SK-N-SH (cell line): ENCODE data around the gene MICAL2. TPM values are rescaled to one million over a fixed set of nuclear protein-coding genes. Genes with fewer than 3 reads are reported as not detected.

Experiments used
- CTCF ChIA-PET: fragments of 300-600, 350-600 bp; formaldehyde crosslinking; extraction: SDS; loops from one replicate; lab custom pipeline; 2021; lab: Yijun Ruan, JAX
- POLR2A ChIA-PET: fragments of 350-600 bp; sonication (Branson Sonifier 250); formaldehyde crosslinking; extraction: SDS; loops from one replicate; lab custom pipeline; 2020; ENCODE audit warnings: antibody characterized with exemption, inconsistent platforms; lab: Yijun Ruan, JAX
- DNase-seq: peaks from one replicate; pipeline ENCODE4 v3.0.0; 2012
- H2AFZ ChIP-seq: fragments of 200-600 bp; sonication (generic); 2 replicates; pipeline ENCODE4 v1.8.1; 2016; ENCODE audit warnings: antibody characterized with exemption, mild to moderate bottlenecking, low read depth
- H3F3A ChIP-seq: fragments of 200-600 bp; sonication (generic); replicated peaks from 2 replicates; pipeline ENCODE3; 2016; ENCODE audit warnings: antibody characterized with exemption, mild to moderate bottlenecking; ENCODE audit not compliant: insufficient read depth
- H3K27ac ChIP-seq, 2 experiments: fragments of 200-500 bp in 1 of 2; fragments of 200-600 bp in 1 of 2; sonication (Bioruptor generic) in 1 of 2; sonication (generic), shearing (Covaris generic) in 1 of 2; 2 replicates each; pipeline versions ENCODE4 v1.5.1 to v1.6.1; 2014 to 2016; ENCODE audit warnings: low read depth in 2 of 2, inconsistent platforms in 1 of 2, low read length in 1 of 2, mild to moderate bottlenecking in 1 of 2, mixed read lengths in 1 of 2
- H3K27me3 ChIP-seq: fragments of 200-600 bp; sonication (generic), shearing (Covaris generic); 2 replicates; pipeline ENCODE4 v1.6.1; 2016; ENCODE audit warnings: mixed run types; ENCODE audit not compliant: insufficient read depth
- H3K36me3 ChIP-seq, 2 experiments: fragments of 200-500 bp in 1 of 2; fragments of 200-600 bp in 1 of 2; sonication (Bioruptor generic) in 1 of 2; sonication (generic) in 1 of 2; replicated peaks in 1 of 2; 2 replicates each; pipeline versions ENCODE3 to v1.5.1; 2014 to 2016; ENCODE audit warnings: low read length in 1 of 2, mild to moderate bottlenecking in 1 of 2; ENCODE audit not compliant: insufficient read depth in 2 of 2, control insufficient read depth in 1 of 2
- H3K4me1 ChIP-seq, 2 experiments: fragments of 200-500 bp in 1 of 2; fragments of 200-600 bp in 1 of 2; sonication (Bioruptor generic) in 1 of 2; sonication (generic), shearing (Covaris generic) in 1 of 2; 2 replicates each; pipeline versions ENCODE4 v1.5.1 to v1.6.1; 2014 to 2016; ENCODE audit warnings: low read depth in 1 of 2, low read length in 1 of 2, mixed run types in 1 of 2; ENCODE audit not compliant: insufficient read depth in 2 of 2, control insufficient read depth in 1 of 2
- H3K4me2 ChIP-seq: fragments of 200-600 bp; sonication (generic), shearing (Covaris generic); 2 replicates; pipeline ENCODE4 v1.6.1; 2017; ENCODE audit warnings: mixed run types
- H3K4me3 ChIP-seq, 2 experiments: fragments of 200-500 bp in 1 of 2; fragments of 200-600 bp in 1 of 2; sonication (Bioruptor generic) in 1 of 2; sonication (generic), shearing (Covaris generic) in 1 of 2; 2 replicates each; pipeline versions ENCODE4 v1.5.1 to v1.8.1; 2014 to 2016; ENCODE audit warnings: low read depth in 2 of 2, inconsistent platforms in 1 of 2, low read length in 1 of 2, mild to moderate bottlenecking in 1 of 2, mixed read lengths in 1 of 2, moderate library complexity in 1 of 2
- H3K79me2 ChIP-seq: fragments of 200-600 bp; sonication (generic); 2 replicates; pipeline ENCODE4 v1.8.1; 2017; ENCODE audit warnings: mild to moderate bottlenecking; ENCODE audit not compliant: insufficient read depth
- H3K9ac ChIP-seq: fragments of 200-600 bp; sonication (generic); 2 replicates; pipeline ENCODE4 v1.6.1; 2017; ENCODE audit warnings: mixed run types
- H3K9me2 ChIP-seq: fragments of 200-600 bp; sonication (generic); 2 replicates; pipeline ENCODE4 v1.6.1; 2017; ENCODE audit warnings: mixed run types
- H3K9me3 ChIP-seq: fragments of 200-600 bp; sonication (generic); 2 replicates; pipeline ENCODE4 v1.6.1; 2017; ENCODE audit warnings: mixed run types, mild to moderate bottlenecking, moderate library complexity
- H4K20me1 ChIP-seq: fragments of 200-600 bp; sonication (generic); 2 replicates; pipeline ENCODE4 v1.6.1; 2017; ENCODE audit warnings: mild to moderate bottlenecking, mixed run types; ENCODE audit not compliant: insufficient read depth
- CHD2 ChIP-seq: fragments of 150-350 bp; IDR thresholded peaks from 2 replicates; pipeline ENCODE4 v1.6.1; 2018; ENCODE audit warnings: low read length; ENCODE audit not compliant: partially characterized antibody
- EP300 ChIP-seq, 2 experiments: IDR thresholded peaks; 2 replicates each; pipeline versions ENCODE4 v1.4.0 to v1.6.1; 2012; ENCODE audit warnings: borderline replicate concordance in 1 of 2, low read depth in 1 of 2, low read length in 1 of 2
- EZH2phosphoT487 ChIP-seq: fragments of 200-600 bp; sonication (generic); IDR thresholded peaks from 2 replicates; pipeline ENCODE4 v1.6.1; 2017; ENCODE audit warnings: low read depth, mixed run types, mild to moderate bottlenecking, antibody characterized with exemption, moderate library complexity, borderline replicate concordance
- FOSL2 ChIP-seq: IDR thresholded peaks from 2 replicates; pipeline ENCODE4 v1.4.0; 2012; ENCODE audit warnings: low read depth, mild to moderate bottlenecking, moderate library complexity, borderline replicate concordance
- FOXJ3 ChIP-seq: sonication (generic); formaldehyde crosslinking; IDR thresholded peaks from 2 replicates; pipeline ENCODE4 v1.5.1; 2020; ENCODE audit warnings: mild to moderate bottlenecking, missing genetic modification reagents
- GABPA ChIP-seq: IDR thresholded peaks from 2 replicates; pipeline ENCODE4 v1.4.0; 2012; ENCODE audit warnings: low read depth, mild to moderate bottlenecking
- GATA2 ChIP-seq: sonication (generic); formaldehyde crosslinking; IDR thresholded peaks from 2 replicates; pipeline ENCODE4 v1.5.0; 2020; ENCODE audit warnings: mild to moderate bottlenecking, missing genetic modification reagents
- IRF3 ChIP-seq: fragments of 150-350 bp; IDR thresholded peaks from 2 replicates; pipeline ENCODE4 v1.6.1; 2016; ENCODE audit warnings: mild to moderate bottlenecking, low read depth, low read length
- JUND ChIP-seq: IDR thresholded peaks from 2 replicates; pipeline ENCODE4 v1.4.0; 2012
- MAX ChIP-seq: IDR thresholded peaks from 2 replicates; pipeline ENCODE4 v1.4.0; 2012; ENCODE audit warnings: low read depth
- MEF2A ChIP-seq: IDR thresholded peaks from 2 replicates; pipeline ENCODE4 v1.4.0; 2012; ENCODE audit warnings: low read depth, borderline replicate concordance
- MXI1 ChIP-seq: IDR thresholded peaks from 2 replicates; pipeline ENCODE4 v1.6.1; 2012; ENCODE audit warnings: mild to moderate bottlenecking, low read depth, low read length, improper control_type of control experiment
- RAD21 ChIP-seq: IDR thresholded peaks from 2 replicates; pipeline ENCODE4 v1.6.1; 2012; ENCODE audit warnings: mild to moderate bottlenecking, low read length
- RCOR1 ChIP-seq: fragments of 150-350 bp; IDR thresholded peaks from 2 replicates; pipeline ENCODE4 v1.6.1; 2017; ENCODE audit warnings: antibody characterized with exemption, low read length
- RXRA ChIP-seq: IDR thresholded peaks from 2 replicates; pipeline ENCODE4 v1.4.0; 2012; ENCODE audit warnings: low read depth, mild to moderate bottlenecking, borderline replicate concordance
- SMC3 ChIP-seq: IDR thresholded peaks from 2 replicates; pipeline ENCODE4 v1.6.1; 2012; ENCODE audit warnings: low read depth, low read length, improper control_type of control experiment
- TAF1 ChIP-seq: IDR thresholded peaks from 2 replicates; pipeline ENCODE4 v1.6.1; 2012; ENCODE audit warnings: low read depth, mild to moderate bottlenecking, low read length, moderate library complexity, borderline replicate concordance
- TCF12 ChIP-seq: IDR thresholded peaks from 2 replicates; pipeline ENCODE4 v1.4.0; 2012
- TEAD4 ChIP-seq: IDR thresholded peaks from 2 replicates; pipeline ENCODE4 v1.4.0; 2012; ENCODE audit warnings: mild to moderate bottlenecking, borderline replicate concordance; ENCODE audit not compliant: insufficient read depth
- USF2 ChIP-seq: fragments of 150-350 bp; IDR thresholded peaks from 2 replicates; pipeline ENCODE4 v1.6.1; 2017; ENCODE audit warnings: antibody characterized with exemption, low read length, low read depth, borderline replicate concordance
- YY1 ChIP-seq: IDR thresholded peaks from 2 replicates; pipeline ENCODE4 v1.4.0; 2012; ENCODE audit warnings: low read depth, mild to moderate bottlenecking
- WGBS: methylation state at CpG from one replicate; pipeline ENCODE4 v1.1.6; 2017; ENCODE audit warnings: low lambda C conversion rate; 5-methylcytosine and 5-hydroxymethylcytosine counted together
- polyA plus RNA-seq, 3 experiments: library from polyadenylated mRNA; depleted of rRNA; stranded (reverse); fragments of >200 nt; gene quantifications; 2 replicates each; pipeline ENCODE4 v1.2.3, GENCODE V29; 2012
- TF ChIP-seq, protein P1 (sequence below): IDR thresholded peaks from 2 replicates; pipeline ENCODE4 v1.4.0; 2012; ENCODE audit warnings: low read depth, borderline replicate concordance

The MICAL2 gene
- polyA plus RNA-seq, 1 of the 3 experiments (the other 2 are of a cell fraction), result 54.6 TPM

DNA sequence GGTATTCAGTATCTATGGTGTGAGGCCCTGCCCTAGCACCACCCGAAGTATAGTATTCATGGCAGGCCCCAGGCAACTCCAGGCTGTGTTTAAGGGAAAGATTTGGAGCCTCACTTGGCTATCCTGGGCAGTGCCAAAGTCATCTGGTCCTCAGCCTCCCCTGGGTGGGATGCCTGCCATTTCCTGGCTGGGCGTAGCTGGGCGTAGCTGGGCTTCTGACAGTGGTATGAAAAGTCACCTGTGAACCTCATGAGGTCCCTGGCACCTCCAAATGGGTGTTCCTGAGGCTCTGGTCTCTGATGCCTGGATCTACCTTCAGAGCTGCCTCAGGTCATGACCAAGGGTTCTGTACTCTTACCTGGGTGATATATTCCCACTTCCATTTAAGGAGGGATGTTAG lies 154.0 kb downstream of the MICAL2 start:
- CTCF ChIA-PET, result interaction anchor here (2.8 kb wide), 1 partner anchor 18 kb away, joined by 11 read pairs; no protein-coding TSS in a partner anchor
- H3K9me2 ChIP-seq, result no peaks in the 10 kb centered on the region
- no peak overlapping the region for H3K9ac ChIP-seq
- DNase-seq, result no peak
- H3K36me3 ChIP-seq, result peaks cover 33 to 47% of the 10 kb centered on the region in 2 experiments
- no peak overlapping the region for H3K27ac ChIP-seq
- POLR2A ChIA-PET, result no interaction called here
- WGBS, result 100% methylated on average over 2 of the region's 3 CpGs
- H3K27me3 ChIP-seq, result no peaks in the 10 kb centered on the region
- H3K4me2 ChIP-seq, result no peak overlapping the region
- H3K4me1 ChIP-seq, result peaks cover 0 to 28% of the 10 kb centered on the region in 2 experiments; a peak in 2 of 4 replicates
- H3K9me3 ChIP-seq, result no peaks in the 10 kb centered on the region
- peaks cover 5% of the 10 kb centered on the region; the same call in 1 of the 2 replicates for H3K79me2 ChIP-seq
- H4K20me1 ChIP-seq, result no peaks in the 10 kb centered on the region
- H3K4me3 ChIP-seq, result no peak overlapping the region
- TF ChIP-seq TCF12 (no peak), YY1 (no peak), TEAD4 (no peak), RAD21 (no peak), GATA2 (CRISPR knock-in tag) (no peak), MXI1 (no peak), SMC3 (no peak), TAF1 (no peak), IRF3 (no peak), EZH2phosphoT487 (no peak), USF2 (no peak)
- TF ChIP-seq, protein P1, sequence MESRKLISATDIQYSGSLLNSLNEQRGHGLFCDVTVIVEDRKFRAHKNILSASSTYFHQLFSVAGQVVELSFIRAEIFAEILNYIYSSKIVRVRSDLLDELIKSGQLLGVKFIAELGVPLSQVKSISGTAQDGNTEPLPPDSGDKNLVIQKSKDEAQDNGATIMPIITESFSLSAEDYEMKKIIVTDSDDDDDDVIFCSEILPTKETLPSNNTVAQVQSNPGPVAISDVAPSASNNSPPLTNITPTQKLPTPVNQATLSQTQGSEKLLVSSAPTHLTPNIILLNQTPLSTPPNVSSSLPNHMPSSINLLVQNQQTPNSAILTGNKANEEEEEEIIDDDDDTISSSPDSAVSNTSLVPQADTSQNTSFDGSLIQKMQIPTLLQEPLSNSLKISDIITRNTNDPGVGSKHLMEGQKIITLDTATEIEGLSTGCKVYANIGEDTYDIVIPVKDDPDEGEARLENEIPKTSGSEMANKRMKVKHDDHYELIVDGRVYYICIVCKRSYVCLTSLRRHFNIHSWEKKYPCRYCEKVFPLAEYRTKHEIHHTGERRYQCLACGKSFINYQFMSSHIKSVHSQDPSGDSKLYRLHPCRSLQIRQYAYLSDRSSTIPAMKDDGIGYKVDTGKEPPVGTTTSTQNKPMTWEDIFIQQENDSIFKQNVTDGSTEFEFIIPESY, result no peak
- peaks cover 65% of the 10 kb centered on the region for H3F3A ChIP-seq
- no peak overlapping the region for H2AFZ ChIP-seq

- no peaks in the 10 kb centered on the region for H3K9me3 ChIP-seq
- peaks cover 0 to 41% of the 10 kb centered on the region in 2 experiments; a peak in 2 of 4 replicates for H3K4me1 ChIP-seq
- no peaks in the 10 kb centered on the region for H4K20me1 ChIP-seq
- H3K27me3 ChIP-seq, result no peaks in the 10 kb centered on the region
- H3F3A ChIP-seq, result peaks cover 65% of the 10 kb centered on the region
- no peaks in the 10 kb centered on the region for H3K79me2 ChIP-seq
- no peak overlapping the region for H3K4me3 ChIP-seq
- no peak overlapping the region for H2AFZ ChIP-seq
- no peak overlapping the region for H3K27ac ChIP-seq
- H3K9ac ChIP-seq, result no peak overlapping the region
- H3K4me2 ChIP-seq, result no peak overlapping the region
- 100% methylated on average over 1 of the region's 1 CpG for WGBS
- POLR2A ChIA-PET, result no interaction called here
- H3K36me3 ChIP-seq, result peaks cover 17 to 29% of the 10 kb centered on the region in 2 experiments
- CTCF ChIA-PET, result interaction anchor here (0.7 to 1.7 kb wide), 2 partner anchors 15 to 17 kb away, joined by 3 to 4 read pairs; no protein-coding TSS in a partner anchor
- no peaks in the 10 kb centered on the region for H3K9me2 ChIP-seq
- no peak for DNase-seq
- no peak for TF ChIP-seq EZH2phosphoT487
- no peak for TF ChIP-seq JUND
- TF ChIP-seq FOXJ3 (CRISPR knock-in tag), result no peak
- TF ChIP-seq MXI1, result no peak
- TF ChIP-seq, protein P1, result no peak
- no peak for TF ChIP-seq RXRA
- no peak for TF ChIP-seq CHD2
- TF ChIP-seq MEF2A, result no peak
- TF ChIP-seq GABPA, result no peak
- no peak for TF ChIP-seq SMC3
- no peak for TF ChIP-seq RCOR1
- TF ChIP-seq EP300 (IDR thresholded peaks at IDR 0.05; ENCODE audit: borderline replicate concordance in 1 of 2, low read depth in 1 of 2, low read length in 1 of 2), result no peak
- no peak for TF ChIP-seq FOSL2
- TF ChIP-seq TAF1, result no peak
- TF ChIP-seq RAD21, result no peak
- no peak for TF ChIP-seq MAX
Measured at GRCh38 chr11:12266132-12266531, 155.7 kb downstream of the MICAL2 start.
